Measurements from ENCODE around the gene VPS35.
"Not testable (repeated sequence)": the region's sequence is repeated elsewhere in the genome, so short reads cannot be mapped to it uniquely, and the experiment has no call there.

Gene VPS35

DNA sequence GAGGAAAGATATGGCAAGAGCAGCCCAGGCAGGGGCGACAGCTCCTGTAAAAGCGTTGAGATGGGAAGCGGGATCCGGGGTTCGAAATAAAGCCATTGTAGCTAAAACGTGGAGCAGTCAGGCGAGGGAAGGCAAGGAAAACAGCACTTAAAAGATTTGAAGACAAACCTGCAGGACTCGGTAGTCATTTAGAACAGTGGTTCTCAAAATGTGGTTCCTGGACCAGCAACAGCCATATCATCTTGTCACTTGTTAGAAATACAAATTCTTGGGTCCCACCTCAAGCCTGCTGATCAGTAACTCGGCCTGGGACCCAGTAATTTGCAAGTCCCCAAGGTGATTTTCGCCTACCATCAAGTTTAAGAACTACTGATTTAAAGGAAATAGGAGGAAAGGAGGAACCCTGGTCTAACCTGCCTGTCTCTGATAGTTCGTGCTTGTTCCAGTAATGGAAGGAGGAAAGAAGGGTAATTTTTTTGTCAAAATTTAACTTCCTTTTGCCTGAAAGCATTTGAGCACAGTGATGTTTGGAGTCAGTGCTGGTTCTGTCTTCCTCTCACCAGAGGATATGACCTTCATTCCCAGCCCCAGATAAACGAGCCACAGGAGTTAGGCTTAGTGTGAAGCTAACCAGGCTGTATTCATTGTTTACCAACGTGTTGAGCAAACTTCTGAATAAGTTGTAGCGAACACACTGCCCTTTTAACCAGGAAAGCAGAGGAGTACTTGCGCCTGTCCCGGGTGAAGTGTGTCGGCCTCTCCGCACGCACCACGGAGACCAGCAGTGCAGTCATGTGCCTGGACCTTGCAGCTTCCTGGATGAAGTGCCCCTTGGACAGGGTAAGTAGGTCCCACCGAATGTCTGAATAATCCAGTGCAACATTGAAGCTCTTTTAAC lies 1.6 kb upstream of the VPS35 start:
- in situ Hi-C loops (cut with HindIII; ENCODE audit: low sequenced_read_pairs) = no loop called here
- no peak for TF ChIP-seq CTCF (IDR thresholded peaks at IDR 0.05; ENCODE audit: low read depth, low read length)
- H3K4me3 ChIP-seq (ENCODE audit: low read depth, low read length) = peak overlapping the region; percentile 95
- peak; percentile 23 for DNase-seq (ENCODE audit: low read depth, low spot score)

DNA sequence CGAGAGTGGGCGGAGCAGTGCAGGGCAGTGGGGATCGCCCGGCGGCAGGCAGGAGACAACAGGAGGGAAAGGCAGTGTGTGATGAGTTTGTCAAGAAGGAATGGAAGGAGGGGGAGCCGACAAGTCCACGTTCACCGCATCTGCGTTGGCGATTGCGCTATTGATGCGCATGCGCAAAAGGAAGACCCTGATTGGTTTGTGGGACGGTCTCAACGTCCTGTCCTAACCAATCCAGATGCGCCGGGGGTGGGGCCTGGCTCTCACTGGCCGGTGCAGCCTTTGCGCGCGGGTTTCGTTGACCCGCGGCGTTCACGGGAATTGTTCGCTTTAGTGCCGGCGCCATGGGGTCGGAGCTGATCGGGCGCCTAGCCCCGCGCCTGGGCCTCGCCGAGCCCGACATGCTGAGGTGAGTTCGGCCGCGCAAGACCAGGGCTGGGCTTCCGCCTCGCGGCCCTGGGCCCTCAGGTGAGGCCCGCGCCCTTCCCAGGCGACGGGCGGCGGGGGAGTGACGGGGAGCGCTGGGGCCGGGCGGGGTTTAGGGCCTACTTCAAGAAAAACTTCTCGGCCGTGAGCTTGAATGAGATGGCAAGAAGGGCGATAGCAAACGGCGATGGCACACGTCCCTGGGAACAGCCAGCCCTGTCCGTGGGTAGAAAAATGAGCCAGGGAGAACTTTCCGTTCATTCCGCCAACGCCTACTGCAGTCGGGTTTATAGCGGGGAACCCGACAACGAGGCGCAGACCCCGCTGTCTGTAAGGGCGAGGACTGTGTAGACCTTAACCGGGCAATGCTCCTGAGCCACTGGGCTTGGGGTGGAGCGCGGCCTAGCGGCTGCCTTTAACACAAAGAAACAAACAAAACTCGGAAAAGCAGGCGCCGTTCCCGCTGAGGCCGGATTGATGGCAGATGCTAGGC lies 645 bp upstream of the VPS35 start, which contains the start of gene ORC6:
TSS of gene ORC6 (plus strand) at position 295 of the 916 bp plus-strand sequence. CDS start at position 342, 47 bp downstream.
- DNase-seq (ENCODE audit: low read depth, low spot score) = peak; percentile 97
- H3K4me3 ChIP-seq (ENCODE audit: low read depth, low read length) = peak within 1 kb of the TSS; percentile 95
- in situ Hi-C loops (cut with HindIII; ENCODE audit: low sequenced_read_pairs) = no loop called here
- peak; percentile 69 for TF ChIP-seq CTCF (IDR thresholded peaks at IDR 0.05; ENCODE audit: low read depth, low read length)

DNA sequence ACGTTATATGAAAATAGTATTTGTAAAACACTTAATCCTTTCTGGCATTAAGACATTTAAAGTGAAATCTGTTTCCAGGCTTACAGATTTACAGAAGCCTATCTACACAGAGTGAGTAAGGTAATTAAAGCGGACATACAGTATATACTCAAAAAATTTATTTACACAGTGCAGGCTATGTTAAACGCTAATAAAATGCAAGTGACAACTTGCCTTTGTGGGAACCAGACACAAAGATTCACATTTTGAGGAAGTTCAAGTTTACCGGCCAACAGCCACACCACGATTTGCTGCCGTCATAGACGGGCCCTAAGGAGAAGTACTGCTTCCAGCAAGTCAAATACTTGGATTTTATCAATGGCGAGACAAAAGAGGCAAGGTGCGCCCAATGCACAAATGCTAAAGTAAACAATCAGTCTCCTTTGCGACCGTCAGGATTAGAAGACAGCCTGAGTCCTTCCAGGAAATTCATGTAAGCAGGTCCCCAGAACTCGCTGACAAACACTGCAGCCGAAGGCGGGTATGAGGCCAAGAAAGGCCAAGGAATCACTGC lies 801 bp downstream of the VPS35 start:
- peak overlapping the region; percentile 95 for H3K4me3 ChIP-seq (ENCODE audit: low read depth, low read length)
- in situ Hi-C loops (cut with HindIII; ENCODE audit: low sequenced_read_pairs) = no loop called here
- TF ChIP-seq CTCF (IDR thresholded peaks at IDR 0.05; ENCODE audit: low read depth, low read length) = no peak
- peak; percentile 29 for DNase-seq (ENCODE audit: low read depth, low spot score)

DNA sequence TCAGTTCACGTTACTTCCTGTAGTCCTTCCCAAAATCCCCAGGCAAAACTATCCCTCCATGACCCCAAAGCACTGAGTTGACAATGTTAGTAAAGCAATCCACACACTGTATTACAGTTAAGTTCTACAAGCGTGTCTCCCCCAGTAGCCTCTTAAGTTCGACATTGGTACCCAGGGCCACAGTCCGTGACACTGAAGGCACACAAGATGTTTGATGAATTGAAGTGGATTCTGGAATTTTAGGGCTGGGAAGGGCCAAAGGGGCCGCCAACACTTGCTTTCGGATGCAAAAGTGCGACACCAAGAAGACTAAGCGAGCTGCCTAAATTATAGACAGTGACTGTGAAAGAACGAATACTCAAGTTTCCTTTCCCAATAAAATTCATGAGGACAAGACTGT lies 1.5 kb downstream of the VPS35 start:
- peak overlapping the region; percentile 95 for H3K4me3 ChIP-seq (ENCODE audit: low read depth, low read length)
- DNase-seq (ENCODE audit: low read depth, low spot score) = no peak
- no peak for TF ChIP-seq CTCF (IDR thresholded peaks at IDR 0.05; ENCODE audit: low read depth, low read length)
- in situ Hi-C loops (cut with HindIII; ENCODE audit: low sequenced_read_pairs) = no loop called here

DNA sequence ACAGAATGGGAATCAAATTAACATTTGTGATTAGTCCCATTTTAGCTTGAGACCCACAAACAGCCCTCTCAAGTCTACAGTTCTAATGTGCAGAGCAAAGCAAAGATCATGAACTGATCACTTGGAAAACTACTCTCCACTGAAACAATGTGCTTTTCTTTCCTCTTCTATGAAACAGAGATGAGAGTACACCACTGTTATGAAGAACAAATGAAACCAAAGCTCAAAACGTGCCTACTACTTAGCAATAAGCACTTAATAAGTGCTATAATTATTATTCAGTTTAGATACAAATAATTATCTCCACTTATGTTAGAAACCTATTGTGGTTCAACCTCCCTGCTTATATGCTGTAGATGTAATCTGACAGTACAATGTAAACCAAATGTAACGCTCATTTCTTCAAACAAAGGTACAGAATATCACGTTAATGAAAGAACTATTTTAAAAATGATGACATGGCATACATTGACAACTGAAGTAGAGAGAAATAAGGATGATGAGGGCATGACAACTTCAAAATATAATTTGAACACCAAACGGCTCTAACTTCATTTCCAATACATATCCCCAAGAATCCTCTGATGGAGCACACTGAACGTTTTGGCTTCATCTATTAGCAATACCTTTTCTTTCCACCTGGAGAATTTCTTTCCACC lies 2.0 kb downstream of the VPS35 start:
- H3K4me3 ChIP-seq (ENCODE audit: low read depth, low read length) = no peak overlapping the region
- no peak for DNase-seq (ENCODE audit: low read depth, low spot score)
- in situ Hi-C loops (cut with HindIII; ENCODE audit: low sequenced_read_pairs) = no loop called here
- no peak for TF ChIP-seq CTCF (IDR thresholded peaks at IDR 0.05; ENCODE audit: low read depth, low read length)

GRCh38 chr16:46681867-46682266 lies 7.1 kb downstream of the VPS35 start:
- in situ Hi-C loops (cut with HindIII; ENCODE audit: low sequenced_read_pairs) = not testable (repeated sequence)

GRCh38 chr16:46677943-46678342 lies 11.0 kb downstream of the VPS35 start:
- H3K4me3 ChIP-seq (ENCODE audit: low read depth, low read length); in situ Hi-C loops (cut with HindIII; ENCODE audit: low sequenced_read_pairs); DNase-seq (ENCODE audit: low read depth, low spot score): not testable (repeated sequence)

More at GRCh38 chr16:46681867-46682266, 7.1 kb downstream of the VPS35 start:
- H3K4me3 ChIP-seq (ENCODE audit: low read depth, low read length); DNase-seq (ENCODE audit: low read depth, low spot score): not testable (repeated sequence)
